ENCODE measurements around the gene XPO5. TPM values are rescaled to one million over a fixed set of nuclear protein-coding genes. Genes with fewer than 3 reads are reported as not detected.

Gene XPO5
- total RNA-seq, 1 donor from 2014 or later = 31.6 TPM

DNA sequence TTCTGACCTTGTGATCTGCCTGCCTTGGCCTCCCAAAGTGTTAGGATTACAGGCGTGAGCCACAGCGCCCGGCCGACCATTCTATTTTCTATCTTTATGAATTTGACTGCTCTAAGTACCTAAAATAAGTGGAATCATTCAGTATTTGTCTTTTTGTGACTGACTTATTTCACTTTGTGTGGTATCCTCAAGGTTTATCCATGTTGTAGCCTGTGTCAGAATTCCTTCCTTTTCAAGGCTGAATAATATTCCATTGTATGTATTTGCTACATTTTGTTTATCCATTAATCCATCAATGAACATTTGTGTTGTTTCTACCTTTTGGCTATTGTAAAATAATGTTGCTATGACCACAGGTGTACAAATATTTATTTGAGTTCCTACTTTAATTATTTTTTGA is 103.3 kb downstream of the XPO5 start:
- no peak for DNase-seq (ENCODE audit: low spot score)

Other genes with a start within 250 kb of the XPO5 start
- gene ZNF318, start 206.4 kb downstream of the XPO5 start, total RNA-seq = 20.9 TPM
- gene ABCC10, start 148.5 kb downstream of the XPO5 start, total RNA-seq = 46.8 TPM
- gene DLK2, start 120.5 kb downstream of the XPO5 start, total RNA-seq = 0.37 TPM
- gene TJAP1, start 98.5 kb downstream of the XPO5 start, total RNA-seq = 41.0 TPM
- gene LRRC73, start 65.7 kb downstream of the XPO5 start, total RNA-seq = 7.0 TPM
- 155 TPM for gene YIPF3, start 59.1 kb downstream of the XPO5 start, total RNA-seq
- 33.8 TPM for gene POLR1C, start 58.9 kb downstream of the XPO5 start, total RNA-seq
- gene POLH, start 147 bp upstream of the XPO5 start, total RNA-seq = 12.9 TPM
- 74.2 TPM for gene GTPBP2, start 53.2 kb upstream of the XPO5 start, total RNA-seq
- gene MAD2L1BP, start 59.8 kb upstream of the XPO5 start, total RNA-seq = 21.1 TPM
- gene RSPH9, start 69.0 kb upstream of the XPO5 start, total RNA-seq = 0.58 TPM
- gene MRPS18A, start 111.8 kb upstream of the XPO5 start, total RNA-seq = 44.3 TPM
- gene VEGFA, start 194.2 kb upstream of the XPO5 start, total RNA-seq = 420 TPM